Mesenchymal stem cell (in vitro differentiated cells and primary cell): ENCODE measurements around the gene KLHL29.

Experiments
- DNase-seq: peaks from one replicate; pipeline ENCODE4 v3.0.0-alpha.2; 2013
- H2AFZ ChIP-seq: one replicate; pipeline ENCODE4 v1.6.1; 2013; ENCODE audit warnings: low read depth, mild to moderate bottlenecking, control low read depth, inconsistent platforms, low read length, moderate library complexity
- H2AK5ac ChIP-seq: 2 replicates; pipeline ENCODE4 v1.6.1; 2013; ENCODE audit warnings: low read length, moderate library complexity, mild to moderate bottlenecking, inconsistent platforms; ENCODE audit not compliant: severe bottlenecking
- H2BK120ac ChIP-seq: one replicate; pipeline ENCODE4 v1.6.1; 2013; ENCODE audit warnings: low read depth, mild to moderate bottlenecking, inconsistent platforms, low read length, moderate library complexity
- H2BK12ac ChIP-seq, 2 experiments: one replicate each; pipeline ENCODE4 v1.6.1; 2013; ENCODE audit warnings: inconsistent platforms in 2 of 2, low read length in 2 of 2, mild to moderate bottlenecking in 2 of 2, moderate library complexity in 2 of 2, control low read depth in 1 of 2
- H2BK15ac ChIP-seq: one replicate; pipeline ENCODE4 v1.6.1; 2013; ENCODE audit warnings: mild to moderate bottlenecking, low read depth, inconsistent platforms; ENCODE audit not compliant: poor library complexity, severe bottlenecking
- H2BK5ac ChIP-seq: 2 replicates; pipeline ENCODE4 v1.6.1; 2013; ENCODE audit warnings: low read depth, mild to moderate bottlenecking, low read length, control low read depth, inconsistent platforms; ENCODE audit not compliant: poor library complexity, severe bottlenecking
- H3K14ac ChIP-seq, 2 experiments: one replicate each; pipeline ENCODE4 v1.6.1; 2013; ENCODE audit warnings: inconsistent platforms in 2 of 2, low read length in 2 of 2, control low read depth in 1 of 2, mild to moderate bottlenecking in 1 of 2, moderate library complexity in 1 of 2
- H3K18ac ChIP-seq, 2 experiments: one replicate each; pipeline ENCODE4 v1.6.1; 2013; ENCODE audit warnings: inconsistent platforms in 2 of 2, low read length in 2 of 2, control low read depth in 1 of 2, low read depth in 1 of 2, mild to moderate bottlenecking in 1 of 2
- H3K23ac ChIP-seq, 2 experiments: one replicate each; pipeline ENCODE4 v1.6.1; 2013; ENCODE audit warnings: inconsistent platforms in 2 of 2, low read length in 2 of 2, mild to moderate bottlenecking in 2 of 2, moderate library complexity in 2 of 2, control low read depth in 1 of 2
- H3K27ac ChIP-seq: 2 replicates; pipeline ENCODE4 v1.5.1; 2013; ENCODE audit warnings: mild to moderate bottlenecking, moderate library complexity, low read length, control low read depth, inconsistent platforms; ENCODE audit not compliant: poor library complexity, severe bottlenecking
- H3K27me3 ChIP-seq, 2 experiments: 2 replicates each; pipeline versions ENCODE4 v1.6.1 to v1.7.0; 2013; ENCODE audit warnings: low read length in 2 of 2, mild to moderate bottlenecking in 2 of 2, moderate library complexity in 2 of 2, control low read depth in 1 of 2, inconsistent platforms in 1 of 2; ENCODE audit not compliant: control insufficient read depth in 1 of 2, insufficient read depth in 1 of 2
- H3K36me3 ChIP-seq, 2 experiments: 2 replicates each; pipeline versions ENCODE4 v1.6.1 to v1.7.0; 2013; ENCODE audit warnings: low read length in 2 of 2, control low read depth in 1 of 2, inconsistent platforms in 1 of 2, low read depth in 1 of 2, mild to moderate bottlenecking in 1 of 2; ENCODE audit not compliant: insufficient read depth in 2 of 2, control insufficient read depth in 1 of 2
- H3K4ac ChIP-seq, 2 experiments: one replicate each; pipeline ENCODE4 v1.6.1; 2013; ENCODE audit warnings: inconsistent platforms in 2 of 2, low read length in 2 of 2, mild to moderate bottlenecking in 2 of 2, moderate library complexity in 2 of 2, control low read depth in 1 of 2, low read depth in 1 of 2
- H3K4me1 ChIP-seq: 2 replicates; pipeline ENCODE4 v1.6.1; 2013; ENCODE audit warnings: low read depth, low read length, control low read depth; ENCODE audit not compliant: control insufficient read depth, insufficient read depth
- H3K4me2 ChIP-seq: 2 replicates; pipeline ENCODE4 v1.6.1; 2013; ENCODE audit warnings: low read length, mild to moderate bottlenecking, inconsistent platforms; ENCODE audit not compliant: poor library complexity, severe bottlenecking
- H3K4me3 ChIP-seq, 2 experiments: 2 replicates each; pipeline versions ENCODE4 v1.5.1 to v1.7.0; 2013; ENCODE audit warnings: low read length in 2 of 2, mild to moderate bottlenecking in 2 of 2, control low read depth in 1 of 2, low read depth in 1 of 2; ENCODE audit not compliant: insufficient read depth in 1 of 2
- H3K79me1 ChIP-seq: replicated peaks from 2 replicates; pipeline ENCODE4 v1.6.1; 2013; ENCODE audit warnings: mild to moderate bottlenecking, control low read depth, low read length, inconsistent platforms; ENCODE audit not compliant: poor library complexity, severe bottlenecking
- H3K9ac ChIP-seq: 2 replicates; pipeline ENCODE4 v1.7.0; 2013; ENCODE audit warnings: mild to moderate bottlenecking, low read length, moderate library complexity
- H3K9me3 ChIP-seq: 2 replicates; pipeline ENCODE4 v1.7.0; 2013; ENCODE audit warnings: mild to moderate bottlenecking, low read length; ENCODE audit not compliant: control insufficient read depth
- H4K8ac ChIP-seq: one replicate; pipeline ENCODE4 v1.6.1; 2013; ENCODE audit warnings: inconsistent platforms, mild to moderate bottlenecking, low read length, moderate library complexity
- H4K91ac ChIP-seq: one replicate; pipeline ENCODE4 v1.6.1; 2013; ENCODE audit warnings: mild to moderate bottlenecking, low read length, inconsistent platforms
- WGBS: methylation state at CpG from one replicate; pipeline ENCODE4 v1.1.7; 2013; ENCODE audit warnings: mixed read lengths; 5-methylcytosine and 5-hydroxymethylcytosine counted together

KLHL29 gene

DNA sequence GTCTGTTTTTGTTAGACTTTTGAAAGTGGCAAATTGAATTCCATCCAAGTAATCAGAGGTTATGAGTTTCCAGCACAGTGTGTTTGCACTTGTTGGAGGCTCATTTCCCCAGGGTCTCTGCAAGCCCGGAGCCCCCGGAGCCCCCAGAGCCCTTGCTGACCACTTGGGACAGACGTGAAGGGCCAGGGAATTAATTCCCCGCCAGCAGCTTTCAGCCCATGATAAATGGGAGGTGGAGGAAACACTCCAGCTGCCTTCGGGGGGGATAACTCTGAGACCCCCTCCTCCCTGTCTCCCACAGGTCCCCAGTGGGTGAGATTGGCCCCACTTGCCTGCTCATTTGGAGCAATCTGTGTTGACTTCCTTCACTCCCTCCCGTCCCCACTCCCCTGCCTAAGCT is 79.2 kb downstream of the KLHL29 start:
- Histone ChIP-seq H3K27ac (no peak overlapping the region), H3K9me3 (no peaks in the 10 kb centered on the region), H3K4me2 (no peak overlapping the region), H3K23ac (no peak overlapping the region), H2BK12ac (no peak overlapping the region), H2BK5ac (no peak overlapping the region), H3K79me1 (peaks cover 14% of the 10 kb centered on the region), H3K9ac (no peak overlapping the region), H2AK5ac (no peak overlapping the region), H4K91ac (no peak overlapping the region), H3K36me3 (peaks cover 0 to 4% of the 10 kb centered on the region in 2 experiments), H2AFZ (no peak overlapping the region), H3K14ac (no peak overlapping the region), H2BK120ac (no peak overlapping the region), H3K4ac (no peak overlapping the region), H3K4me3 (no peak overlapping the region), H3K18ac (no peak overlapping the region), H2BK15ac (peak overlapping the region; percentile 26), H3K4me1 (peaks cover under 1% of the 10 kb centered on the region), H3K27me3 (no peaks in the 10 kb centered on the region), H4K8ac (no peak overlapping the region)
- 80% methylated on average over 6 of the region's 6 CpGs for WGBS
- DNase-seq = no peak

DNA sequence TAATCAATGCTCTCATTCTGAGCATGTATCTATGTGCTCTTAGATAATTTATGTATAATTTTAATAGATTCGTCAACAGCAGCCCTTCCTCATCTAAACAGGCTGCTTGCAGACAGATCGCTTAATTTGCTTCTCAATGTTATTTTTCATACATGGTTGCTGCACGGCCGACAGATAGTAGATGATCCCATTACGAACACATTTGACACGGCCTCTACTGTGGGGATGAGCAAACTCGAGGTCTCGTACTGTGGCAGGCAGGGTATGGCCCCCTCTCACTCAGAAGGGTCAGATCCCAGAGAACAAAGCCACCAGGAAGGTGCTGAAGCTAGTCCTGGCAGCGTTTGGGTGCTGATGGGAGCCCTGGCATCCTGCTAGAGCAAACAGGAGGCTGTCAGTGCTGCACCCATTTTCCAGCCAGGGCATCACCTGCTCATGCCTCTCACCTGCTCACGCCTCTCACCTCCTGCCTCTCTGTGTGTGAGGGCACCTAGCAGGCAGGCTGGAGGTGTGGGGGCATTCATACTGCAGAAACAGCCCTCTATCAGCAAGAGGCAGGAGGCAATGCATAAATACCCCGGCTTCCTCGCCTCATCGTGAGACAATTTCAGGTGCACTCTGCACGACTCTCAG is 80.0 kb downstream of the KLHL29 start:
- Histone ChIP-seq H3K79me1 (peaks cover 16% of the 10 kb centered on the region), H3K18ac (no peak overlapping the region), H3K4me3 (no peak overlapping the region), H3K27me3 (no peaks in the 10 kb centered on the region), H3K4me2 (no peak overlapping the region), H2BK5ac (no peak overlapping the region), H2BK12ac (no peak overlapping the region), H3K23ac (no peak overlapping the region), H2AK5ac (no peak overlapping the region), H3K27ac (no peak overlapping the region), H2BK15ac (no peak overlapping the region), H3K14ac (no peak overlapping the region), H3K4ac (no peak overlapping the region), H3K36me3 (peaks cover 0 to 4% of the 10 kb centered on the region in 2 experiments), H4K91ac (peak overlapping the region; percentile 54), H3K9ac (no peak overlapping the region), H4K8ac (no peak overlapping the region), H2AFZ (no peak overlapping the region), H3K4me1 (peaks cover 2% of the 10 kb centered on the region), H2BK120ac (no peak overlapping the region), H3K9me3 (no peaks in the 10 kb centered on the region)
- 84% methylated on average over 14 of the region's 14 CpGs for WGBS
- no peak for DNase-seq

DNA sequence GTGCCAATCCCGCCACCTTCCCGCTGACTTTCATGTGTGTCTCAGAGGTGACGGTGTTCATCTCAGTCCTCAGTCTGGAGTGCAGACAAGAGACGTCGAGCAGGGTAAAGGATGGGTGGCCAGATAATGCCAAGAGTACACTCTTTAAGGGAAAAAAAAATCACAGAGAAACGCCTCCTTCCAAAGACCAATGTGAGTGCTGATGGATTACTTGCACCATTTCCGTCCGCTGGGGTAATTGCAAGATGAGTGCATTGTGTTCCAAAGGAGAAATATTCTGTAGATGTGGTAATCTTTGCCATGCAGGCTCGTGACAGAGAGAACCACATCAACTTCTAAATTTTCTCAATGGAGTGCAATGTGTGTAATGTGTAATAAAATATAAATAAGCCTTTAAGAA is 81.0 kb downstream of the KLHL29 start:
- Histone ChIP-seq H3K36me3 (peaks cover 0 to 4% of the 10 kb centered on the region in 2 experiments), H3K4ac (no peak overlapping the region), H3K79me1 (peaks cover 16% of the 10 kb centered on the region), H3K9ac (no peak overlapping the region), H2BK5ac (no peak overlapping the region), H3K23ac (no peak overlapping the region), H3K4me2 (no peak overlapping the region), H3K14ac (no peak overlapping the region), H2BK12ac (no peak overlapping the region), H2AFZ (no peak overlapping the region), H3K18ac (no peak overlapping the region), H3K4me3 (no peak overlapping the region), H3K9me3 (no peaks in the 10 kb centered on the region), H2BK15ac (no peak overlapping the region), H2AK5ac (no peak overlapping the region), H3K4me1 (peaks cover 2% of the 10 kb centered on the region), H3K27me3 (no peaks in the 10 kb centered on the region), H4K8ac (no peak overlapping the region), H2BK120ac (no peak overlapping the region), H4K91ac (no peak overlapping the region), H3K27ac (no peak overlapping the region)
- no peak for DNase-seq
- 94% methylated on average over 8 of the region's 9 CpGs for WGBS

DNA sequence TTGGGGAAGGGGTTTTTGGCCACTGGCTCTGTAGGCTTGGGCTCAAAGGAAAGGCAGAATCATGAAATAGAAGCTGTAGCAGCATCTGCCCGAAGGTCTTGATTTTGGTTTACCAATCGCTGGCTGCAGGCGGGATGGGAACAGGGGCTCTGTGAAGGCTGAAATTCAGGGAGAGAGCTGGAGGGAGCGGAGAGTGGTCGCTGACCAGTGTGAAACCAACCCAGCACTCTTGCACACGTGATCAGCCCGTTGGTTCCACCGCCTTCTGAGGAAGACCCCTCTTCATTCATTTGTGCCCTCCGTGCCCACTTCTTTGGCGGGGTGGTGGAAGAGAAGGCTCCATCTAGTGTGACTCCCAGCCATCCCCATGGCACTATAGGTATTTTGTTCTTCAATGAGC is 82.6 kb downstream of the KLHL29 start:
- Histone ChIP-seq H3K4me3 (no peak overlapping the region), H2AFZ (no peak overlapping the region), H3K79me1 (peaks cover 16% of the 10 kb centered on the region), H3K36me3 (peaks cover 0 to 4% of the 10 kb centered on the region in 2 experiments), H3K4me2 (no peak overlapping the region), H2BK12ac (no peak overlapping the region), H3K9me3 (no peaks in the 10 kb centered on the region), H2AK5ac (no peak overlapping the region), H3K27me3 (no peaks in the 10 kb centered on the region), H3K4me1 (peaks cover 2% of the 10 kb centered on the region), H4K91ac (no peak overlapping the region), H2BK15ac (no peak overlapping the region), H3K27ac (no peak overlapping the region), H3K18ac (no peak overlapping the region), H2BK5ac (no peak overlapping the region), H3K4ac (no peak overlapping the region), H3K9ac (no peak overlapping the region), H4K8ac (no peak overlapping the region), H3K23ac (no peak overlapping the region), H2BK120ac (no peak overlapping the region), H3K14ac (no peak overlapping the region)
- DNase-seq = no peak
- 94% methylated on average over 10 of the region's 10 CpGs for WGBS
